Calu3 (cell line): ENCODE data around the gene ARHGEF4. TPM values are rescaled to one million over a fixed set of nuclear protein-coding genes. Genes with fewer than 3 reads are reported as not detected.

Experiments used
- BruUV-seq: library from RNA; stranded (reverse); fragments of 400-500 nt; replicated peaks from 2 replicates; lab custom pipeline; 2021; lab: Mats Ljungman, UMichigan
- CTCF ChIA-PET: fragments of 300-600 bp; sonication (Branson Sonifier 250); formaldehyde crosslinking; loops from one replicate; lab custom pipeline; 2022; ENCODE audit warnings: antibody characterized with exemption; lab: Charles Lee
- DNase-seq: peaks from one replicate; pipeline ENCODE4 v3.0.0; 2022
- H3K27ac Mint-ChIP-seq: one replicate; pipeline ENCODE4 v1.8.0; 2022; ENCODE audit warnings: mixed read lengths; ENCODE audit not compliant: unreplicated experiment
- H3K27me3 Mint-ChIP-seq: one replicate; pipeline ENCODE4 v1.8.0; 2022; ENCODE audit warnings: mixed read lengths; ENCODE audit not compliant: unreplicated experiment
- H3K36me3 Mint-ChIP-seq: one replicate; pipeline ENCODE4 v1.8.0; 2022; ENCODE audit warnings: mild to moderate bottlenecking, moderate library complexity, mixed read lengths; ENCODE audit not compliant: insufficient read depth, unreplicated experiment
- H3K4me1 Mint-ChIP-seq: one replicate; pipeline ENCODE4 v1.8.0; 2022; ENCODE audit warnings: mild to moderate bottlenecking, low read depth, mixed read lengths; ENCODE audit not compliant: unreplicated experiment
- H3K4me3 Mint-ChIP-seq: one replicate; pipeline ENCODE4 v1.8.0; 2022; ENCODE audit warnings: mild to moderate bottlenecking, low read depth, moderate library complexity, mixed read lengths; ENCODE audit not compliant: unreplicated experiment
- H3K9me3 Mint-ChIP-seq: one replicate; pipeline ENCODE4 v1.8.0; 2022; ENCODE audit warnings: low read depth, mixed read lengths; ENCODE audit not compliant: unreplicated experiment
- CTCF ChIP-seq: fragments of 200-600 bp; IDR thresholded peaks from one replicate; pipeline ENCODE4 v1.8.0; 2022; ENCODE audit warnings: antibody characterized with exemption; ENCODE audit not compliant: unreplicated experiment
- intact Hi-C: fragments of 100-400 bp; cut with micrococcal nuclease; formaldehyde crosslinking; loops from one replicate; pipeline ENCODE4 v1.10.0; 2022; ENCODE audit not compliant: unreplicated experiment
- total RNA-seq: library from RNA; stranded (reverse); gene quantifications from 2 replicates; pipeline ENCODE4 v1.2.3, GENCODE V29; 2022

The ARHGEF4 gene
- total RNA-seq, 1 experiment from 2014 or later = 8.8 TPM

GRCh38 chr2:131056204-131056931 is 219.7 kb downstream of the ARHGEF4 start:
- Mint-ChIP-seq H3K27ac (no peak overlapping the region), H3K9me3 (no peaks in the 10 kb centered on the region), H3K4me3 (no peak overlapping the region), H3K36me3 (peaks cover 59% of the 10 kb centered on the region), H3K27me3 (no peaks in the 10 kb centered on the region), H3K4me1 (no peaks in the 10 kb centered on the region)
- TF ChIP-seq CTCF = no peak
- CTCF ChIA-PET = no interaction called here
- intact Hi-C loops = no loop called here
- BruUV-seq = no TSS peak
- no peak for DNase-seq

- no TSS peak for BruUV-seq
- Mint-ChIP-seq H3K27me3 (no peaks in the 10 kb centered on the region), H3K4me3 (no peak overlapping the region), H3K36me3 (peaks cover 53% of the 10 kb centered on the region), H3K4me1 (no peaks in the 10 kb centered on the region), H3K27ac (no peak overlapping the region), H3K9me3 (no peaks in the 10 kb centered on the region)
- intact Hi-C loops = no loop called here
- DNase-seq = no peak
- CTCF ChIA-PET = no interaction called here
- no peak for TF ChIP-seq CTCF
Measured at GRCh38 chr2:131056932-131057287, 220.2 kb downstream of the ARHGEF4 start.

GRCh38 chr2:131058214-131058843 is 221.6 kb downstream of the ARHGEF4 start:
- intact Hi-C loops = no loop called here
- no peak overlapping the region for H3K27ac Mint-ChIP-seq
- BruUV-seq = no TSS peak
- no peaks in the 10 kb centered on the region for H3K9me3 Mint-ChIP-seq
- no peak overlapping the region for H3K4me3 Mint-ChIP-seq
- no peaks in the 10 kb centered on the region for H3K4me1 Mint-ChIP-seq
- peaks cover 49% of the 10 kb centered on the region for H3K36me3 Mint-ChIP-seq
- CTCF ChIA-PET = no interaction called here
- H3K27me3 Mint-ChIP-seq = no peaks in the 10 kb centered on the region
- no peak for DNase-seq
- no peak for TF ChIP-seq CTCF

GRCh38 chr2:131058920-131059319 is 222.2 kb downstream of the ARHGEF4 start:
- no peak overlapping the region for H3K4me3 Mint-ChIP-seq
- H3K36me3 Mint-ChIP-seq = peaks cover 46% of the 10 kb centered on the region
- BruUV-seq = no TSS peak
- no peaks in the 10 kb centered on the region for H3K4me1 Mint-ChIP-seq
- intact Hi-C loops = no loop called here
- H3K9me3 Mint-ChIP-seq = no peaks in the 10 kb centered on the region
- TF ChIP-seq CTCF = no peak
- DNase-seq = no peak
- CTCF ChIA-PET = no interaction called here
- no peaks in the 10 kb centered on the region for H3K27me3 Mint-ChIP-seq
- no peak overlapping the region for H3K27ac Mint-ChIP-seq
